Gastrocnemius medialis (tissue), 4 donors: ENCODE data around the gene ANKRD17. TPM values are rescaled to one million over a fixed set of nuclear protein-coding genes. Genes with fewer than 3 reads are reported as not detected.

Source experiments
- ATAC-seq, 2 donors: fragments of 150-250 bp; one replicate each; pipeline ENCODE4 v1.9.1; 2016
- DNase-seq, 2 donors: peaks; one replicate each; pipeline ENCODE4 v3.0.0-alpha.2; 2019
- H3K27ac ChIP-seq, 4 donors: fragments of 200-600 bp; sonication (generic); 1 replicate in 1 of 4; 2 replicates in 3 of 4; pipeline ENCODE4 v1.5.1; 2016 to 2018; ENCODE audit warnings: mild to moderate bottlenecking in 2 of 4, moderate library complexity in 1 of 4
- H3K27me3 ChIP-seq, 3 donors: fragments of 200-600 bp; sonication (generic) in 2 of 3; 1 replicate in 1 of 3; 2 replicates in 2 of 3; pipeline versions ENCODE4 v1.5.1 to v1.6.0; 2016 to 2019; ENCODE audit warnings: mild to moderate bottlenecking in 1 of 3, moderate library complexity in 1 of 3
- H3K36me3 ChIP-seq, 2 donors: fragments of 200-600 bp; sonication (generic) in 1 of 2; one replicate each; pipeline ENCODE4 v1.5.1; 2017 to 2018
- H3K4me1 ChIP-seq, 2 donors: fragments of 200-600 bp; sonication (generic) in 1 of 2; one replicate each; pipeline ENCODE4 v1.5.1; 2016 to 2017; ENCODE audit warnings: mild to moderate bottlenecking in 2 of 2
- H3K4me3 ChIP-seq, 4 donors: fragments of 200-600 bp; sonication (generic) in 3 of 4; 1 replicate in 1 of 4; 2 replicates in 3 of 4; pipeline ENCODE4 v1.5.1; 2016 to 2019; ENCODE audit warnings: mild to moderate bottlenecking in 2 of 4
- H3K9me3 ChIP-seq, 3 donors: fragments of 200-600 bp; sonication (generic) in 2 of 3; 1 replicate in 1 of 3; 2 replicates in 2 of 3; pipeline ENCODE4 v1.5.1; 2016 to 2019
- POLR2A ChIP-seq, 2 donors: fragments of 450-650 bp; IDR thresholded peaks; one replicate each; pipeline ENCODE4 v1.6.1; 2017; ENCODE audit warnings: antibody characterized with exemption in 2 of 2, mild to moderate bottlenecking in 2 of 2, moderate library complexity in 2 of 2
- in situ Hi-C, 4 donors: fragments of 200-750 bp; cut with MboI; loops; one replicate each; pipeline versions ENCODE4 v1.15.0 to v1.8.0; 2017; ENCODE audit warnings: low sequenced_read_pairs in 4 of 4
- intact Hi-C: fragments of 100-400 bp; cut with DNase I; formaldehyde crosslinking; loops from one replicate; pipeline ENCODE4 v1.15.1; 2023; ENCODE audit warnings: low total_unique reads
- total RNA-seq, 4 donors: library from RNA; depleted of rRNA; stranded (reverse); fragments of >200 nt; gene quantifications; one replicate each; pipeline versions ENCODE4 v1.1.0 to v1.2.3, GENCODE V29; 2016
- TF ChIP-seq, protein P1 (sequence below), 5 experiments: fragments of 450-650 bp in 3 of 5; fragments of 200-600 bp in 2 of 5; sonication (generic) in 2 of 5; IDR thresholded peaks in 4 of 5; conservative IDR thresholded peaks in 1 of 5; 1 replicate in 4 of 5; 2 replicates in 1 of 5; pipeline ENCODE4 v1.5.1; 2016 to 2019; ENCODE audit warnings: antibody characterized with exemption in 5 of 5, mild to moderate bottlenecking in 3 of 5, moderate library complexity in 3 of 5

Gene ANKRD17, protein sequence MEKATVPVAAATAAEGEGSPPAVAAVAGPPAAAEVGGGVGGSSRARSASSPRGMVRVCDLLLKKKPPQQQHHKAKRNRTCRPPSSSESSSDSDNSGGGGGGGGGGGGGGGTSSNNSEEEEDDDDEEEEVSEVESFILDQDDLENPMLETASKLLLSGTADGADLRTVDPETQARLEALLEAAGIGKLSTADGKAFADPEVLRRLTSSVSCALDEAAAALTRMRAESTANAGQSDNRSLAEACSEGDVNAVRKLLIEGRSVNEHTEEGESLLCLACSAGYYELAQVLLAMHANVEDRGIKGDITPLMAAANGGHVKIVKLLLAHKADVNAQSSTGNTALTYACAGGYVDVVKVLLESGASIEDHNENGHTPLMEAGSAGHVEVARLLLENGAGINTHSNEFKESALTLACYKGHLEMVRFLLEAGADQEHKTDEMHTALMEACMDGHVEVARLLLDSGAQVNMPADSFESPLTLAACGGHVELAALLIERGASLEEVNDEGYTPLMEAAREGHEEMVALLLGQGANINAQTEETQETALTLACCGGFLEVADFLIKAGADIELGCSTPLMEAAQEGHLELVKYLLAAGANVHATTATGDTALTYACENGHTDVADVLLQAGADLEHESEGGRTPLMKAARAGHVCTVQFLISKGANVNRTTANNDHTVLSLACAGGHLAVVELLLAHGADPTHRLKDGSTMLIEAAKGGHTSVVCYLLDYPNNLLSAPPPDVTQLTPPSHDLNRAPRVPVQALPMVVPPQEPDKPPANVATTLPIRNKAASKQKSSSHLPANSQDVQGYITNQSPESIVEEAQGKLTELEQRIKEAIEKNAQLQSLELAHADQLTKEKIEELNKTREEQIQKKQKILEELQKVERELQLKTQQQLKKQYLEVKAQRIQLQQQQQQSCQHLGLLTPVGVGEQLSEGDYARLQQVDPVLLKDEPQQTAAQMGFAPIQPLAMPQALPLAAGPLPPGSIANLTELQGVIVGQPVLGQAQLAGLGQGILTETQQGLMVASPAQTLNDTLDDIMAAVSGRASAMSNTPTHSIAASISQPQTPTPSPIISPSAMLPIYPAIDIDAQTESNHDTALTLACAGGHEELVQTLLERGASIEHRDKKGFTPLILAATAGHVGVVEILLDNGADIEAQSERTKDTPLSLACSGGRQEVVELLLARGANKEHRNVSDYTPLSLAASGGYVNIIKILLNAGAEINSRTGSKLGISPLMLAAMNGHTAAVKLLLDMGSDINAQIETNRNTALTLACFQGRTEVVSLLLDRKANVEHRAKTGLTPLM (N-terminal part only)
- 10 to 100 TPM; 40.8 to 68.5 (median 54.8) TPM for total RNA-seq

DNA sequence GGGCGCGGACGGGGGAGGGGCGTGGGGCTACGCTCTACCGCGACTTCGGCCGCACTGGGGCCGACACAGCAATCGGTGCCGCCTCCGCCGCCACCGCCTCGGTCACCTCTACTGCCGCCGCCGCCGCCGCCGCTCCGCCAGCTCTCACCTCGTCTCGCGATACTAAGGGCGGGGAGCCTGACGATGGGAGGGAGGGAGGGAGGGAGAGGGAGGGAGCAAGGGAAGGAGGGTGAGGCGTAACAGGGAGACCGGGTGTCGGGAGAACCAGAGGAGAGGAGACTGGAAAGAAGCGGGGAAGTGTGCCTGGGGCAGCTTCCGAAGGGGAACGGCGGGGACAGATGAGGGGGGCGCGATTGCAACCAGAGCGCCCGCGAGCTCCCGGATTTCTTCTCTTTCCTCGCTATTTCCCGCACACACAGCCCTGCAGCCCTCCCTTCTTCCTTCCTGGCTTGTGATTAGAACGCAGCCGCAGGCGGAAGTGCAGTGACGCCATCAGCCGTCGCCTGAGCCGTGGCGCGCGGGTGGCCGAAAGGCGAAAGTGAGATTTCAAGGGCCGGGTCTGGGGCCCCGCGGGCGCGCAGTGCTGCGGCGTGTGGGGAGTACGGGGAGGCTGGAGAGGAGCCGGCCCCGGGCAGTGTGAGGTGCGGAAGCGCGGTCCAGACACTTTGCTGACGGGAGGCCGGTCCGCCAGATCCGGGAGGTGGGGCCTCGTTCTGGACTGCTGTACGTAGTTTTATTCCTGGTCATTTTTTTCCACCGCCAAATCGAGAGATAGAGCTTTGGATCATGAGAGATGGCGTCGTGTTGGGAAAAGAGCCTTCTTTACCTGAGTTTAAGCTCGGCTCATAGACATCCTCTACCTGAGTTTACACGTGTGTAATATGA, at the start of gene ANKRD17:
Gene ANKRD17, minus strand, starts transcription at position 113 of the 885 bp plus-strand sequence. CDS start 130 bp downstream, outside the sequence.
- H3K9me3 ChIP-seq, result no peaks in the 10 kb centered on the region
- H3K4me3 ChIP-seq, result peak within 1 kb of the TSS; percentile 80 to 93 (median 90)
- H3K36me3 ChIP-seq, result no peaks in the 10 kb centered on the region
- ATAC-seq (peak; percentile 82 to 87), DNase-seq (peak; percentile 83 to 90)
- H3K27ac ChIP-seq, result peak within 1 kb of the TSS; percentile 92 to 98 (median 96)
- H3K4me1 ChIP-seq, result peaks cover 42 to 51% of the 10 kb centered on the region in 2 donors
- peak; percentile 76 to 77 for TF ChIP-seq POLR2A (IDR thresholded peaks at IDR 0.05)
- TF ChIP-seq, protein P1, sequence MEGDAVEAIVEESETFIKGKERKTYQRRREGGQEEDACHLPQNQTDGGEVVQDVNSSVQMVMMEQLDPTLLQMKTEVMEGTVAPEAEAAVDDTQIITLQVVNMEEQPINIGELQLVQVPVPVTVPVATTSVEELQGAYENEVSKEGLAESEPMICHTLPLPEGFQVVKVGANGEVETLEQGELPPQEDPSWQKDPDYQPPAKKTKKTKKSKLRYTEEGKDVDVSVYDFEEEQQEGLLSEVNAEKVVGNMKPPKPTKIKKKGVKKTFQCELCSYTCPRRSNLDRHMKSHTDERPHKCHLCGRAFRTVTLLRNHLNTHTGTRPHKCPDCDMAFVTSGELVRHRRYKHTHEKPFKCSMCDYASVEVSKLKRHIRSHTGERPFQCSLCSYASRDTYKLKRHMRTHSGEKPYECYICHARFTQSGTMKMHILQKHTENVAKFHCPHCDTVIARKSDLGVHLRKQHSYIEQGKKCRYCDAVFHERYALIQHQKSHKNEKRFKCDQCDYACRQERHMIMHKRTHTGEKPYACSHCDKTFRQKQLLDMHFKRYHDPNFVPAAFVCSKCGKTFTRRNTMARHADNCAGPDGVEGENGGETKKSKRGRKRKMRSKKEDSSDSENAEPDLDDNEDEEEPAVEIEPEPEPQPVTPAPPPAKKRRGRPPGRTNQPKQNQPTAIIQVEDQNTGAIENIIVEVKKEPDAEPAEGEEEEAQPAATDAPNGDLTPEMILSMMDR (IDR thresholded peaks at IDR 0.05 in 4 of 5, conservative IDR thresholded peaks at IDR 0.05 in 1 of 5), result peak; percentile 24 to 54 (median 27)
- intact Hi-C loops (loop anchor here (1.0 kb wide), 1 partner anchor 36 kb away; no protein-coding TSS in a partner anchor), in situ Hi-C loops (loop anchor here (10.0 to 25.0 kb wide), 4 partner anchors 122 to 194 kb away; partner anchors contain the start of gene COX18 (in 1 of the 4))
- H3K27me3 ChIP-seq, result no peaks in the 10 kb centered on the region

DNA sequence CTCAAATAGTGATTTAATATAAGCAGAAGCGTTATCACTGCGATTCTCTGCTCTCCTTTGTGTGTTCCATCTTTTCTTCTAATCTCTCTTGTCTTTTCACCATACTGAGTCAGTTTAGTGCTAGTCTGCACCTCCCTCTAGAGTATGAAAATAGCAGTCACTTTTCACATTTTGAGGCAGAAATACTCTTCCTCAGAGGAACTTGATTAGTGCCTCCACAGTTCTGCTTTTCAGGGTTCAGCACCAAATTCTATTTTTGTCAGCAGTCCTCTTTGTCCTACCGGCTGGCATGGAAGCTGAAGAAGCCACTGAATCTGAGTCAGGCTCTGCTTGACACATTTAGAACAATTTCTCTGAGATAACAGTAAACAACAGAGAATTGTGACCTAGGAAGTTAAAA, 49.7 kb upstream of the ANKRD17 start:
- intact Hi-C loops, result no loop called here
- ATAC-seq, result no peak
- in situ Hi-C loops, result loop anchor here in 2 of 4 donors (25.0 kb wide), 2 partner anchors 329 to 829 kb away; no protein-coding TSS in a partner anchor

DNA sequence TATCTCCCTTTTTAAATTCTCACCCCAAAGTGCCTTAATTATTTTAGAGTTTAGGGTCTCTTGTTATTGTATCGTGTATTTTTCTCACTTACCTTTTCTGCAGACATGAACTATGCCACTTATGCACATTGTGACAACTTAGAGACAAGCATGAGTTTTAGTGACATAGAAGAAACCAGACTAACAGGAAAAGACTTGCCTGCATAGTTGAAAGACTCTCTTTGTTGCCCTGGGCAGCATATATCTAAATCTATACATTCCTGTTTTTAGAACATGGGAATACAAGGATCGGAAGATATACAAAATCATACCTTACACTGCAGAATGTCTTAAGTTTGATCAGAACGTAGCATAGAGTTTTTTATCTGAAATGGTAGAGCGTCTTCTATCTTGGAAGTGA, 45.1 kb upstream of the ANKRD17 start:
- H3K4me1 ChIP-seq, result no peaks in the 10 kb centered on the region
- H3K36me3 ChIP-seq, result no peaks in the 10 kb centered on the region
- H3K27me3 ChIP-seq, result no peaks in the 10 kb centered on the region
- DNase-seq, result no peak
- intact Hi-C loops (no loop called here), in situ Hi-C loops (loop anchor here in 2 of 4 donors (25.0 kb wide), 2 partner anchors 334 to 834 kb away; no protein-coding TSS in a partner anchor)
- H3K4me3 ChIP-seq, result no peak overlapping the region
- H3K9me3 ChIP-seq, result no peaks in the 10 kb centered on the region
- TF ChIP-seq, protein P1 (IDR thresholded peaks at IDR 0.05 in 4 of 5, conservative IDR thresholded peaks at IDR 0.05 in 1 of 5), result no peak
- TF ChIP-seq POLR2A (IDR thresholded peaks at IDR 0.05), result no peak
- ATAC-seq, result no peak
- H3K27ac ChIP-seq, result no peak overlapping the region

More for the DNA sequence above, 49.7 kb upstream of the ANKRD17 start:
- TF ChIP-seq POLR2A (IDR thresholded peaks at IDR 0.05), result no peak
- TF ChIP-seq, protein P1 (IDR thresholded peaks at IDR 0.05 in 4 of 5, conservative IDR thresholded peaks at IDR 0.05 in 1 of 5), result peak in 1 of 5 experiments; percentile 7
- H3K4me3 ChIP-seq, result no peak overlapping the region
- no peaks in the 10 kb centered on the region for H3K27me3 ChIP-seq
- DNase-seq, result no peak
- no peak overlapping the region for H3K27ac ChIP-seq
- H3K36me3 ChIP-seq, result no peaks in the 10 kb centered on the region
- H3K4me1 ChIP-seq, result no peaks in the 10 kb centered on the region
- H3K9me3 ChIP-seq, result no peaks in the 10 kb centered on the region
